GM19351 (cell line): Measurements from ENCODE around the gene SPOCK1.
A peak's percentile ranks its signal among the peaks of the same experiment; 100 is the strongest.
"Not testable (repeated sequence)": the region's sequence is repeated elsewhere in the genome, so short reads cannot be mapped to it uniquely, and the experiment has no call there.

Experiments
- ATAC-seq: cut with Tn5 transposase; IDR thresholded peaks from one replicate; pipeline ENCODE4 v1.9.1; 2021; ENCODE audit warnings: mild to moderate bottlenecking, moderate library complexity; ENCODE audit not compliant: unreplicated experiment

SPOCK1 gene

GRCh38 chr5:137233726-137234125, 265.4 kb downstream of the SPOCK1 start:
- no peak for ATAC-seq

- not testable (repeated sequence) for ATAC-seq
These were observed 265.8 kb downstream of the SPOCK1 start for GRCh38 chr5:137233304-137233703.

DNA sequence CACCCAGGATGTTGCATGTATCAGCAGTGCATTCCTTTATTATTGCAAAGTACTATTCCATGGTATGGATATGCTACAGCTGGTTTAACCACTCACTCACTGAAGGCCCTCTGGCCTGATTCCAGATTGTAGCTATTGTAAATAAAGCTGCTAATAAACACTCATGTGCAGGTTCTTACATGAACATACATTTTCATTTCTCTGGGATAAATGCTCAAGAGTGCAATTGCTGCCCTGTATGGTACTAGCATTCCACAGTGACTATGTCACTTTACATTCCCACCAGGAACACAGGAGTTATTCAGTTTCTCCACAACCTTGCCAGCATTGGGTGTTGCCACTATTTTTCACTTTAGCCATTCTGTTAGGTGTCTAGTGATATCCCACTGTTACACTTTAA, 267.6 kb downstream of the SPOCK1 start:
- no peak for ATAC-seq

DNA sequence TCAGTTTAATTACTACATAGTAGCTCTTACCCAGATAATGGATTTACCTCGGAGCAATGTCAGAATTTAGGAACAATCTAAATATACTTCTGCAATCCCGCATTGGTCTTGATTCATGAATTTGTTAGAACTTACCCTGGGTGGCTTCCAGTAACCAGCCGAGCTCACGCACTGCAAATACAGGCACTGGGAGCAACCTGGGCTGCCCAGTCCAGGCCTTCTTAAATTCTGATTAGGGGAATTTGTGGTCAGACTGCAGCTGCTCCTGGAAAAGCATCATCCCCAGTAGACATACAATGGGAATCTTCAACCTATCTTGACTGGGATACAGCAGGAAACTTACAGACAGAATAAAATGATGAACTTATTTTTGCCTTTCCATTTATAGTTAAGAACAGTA, 270.3 kb downstream of the SPOCK1 start:
- no peak for ATAC-seq

- ATAC-seq: no peak
These were observed 273.0 kb downstream of the SPOCK1 start for GRCh38 chr5:137226081-137226480.

- no peak for ATAC-seq
These were observed 275.5 kb downstream of the SPOCK1 start for GRCh38 chr5:137223324-137224295.

DNA sequence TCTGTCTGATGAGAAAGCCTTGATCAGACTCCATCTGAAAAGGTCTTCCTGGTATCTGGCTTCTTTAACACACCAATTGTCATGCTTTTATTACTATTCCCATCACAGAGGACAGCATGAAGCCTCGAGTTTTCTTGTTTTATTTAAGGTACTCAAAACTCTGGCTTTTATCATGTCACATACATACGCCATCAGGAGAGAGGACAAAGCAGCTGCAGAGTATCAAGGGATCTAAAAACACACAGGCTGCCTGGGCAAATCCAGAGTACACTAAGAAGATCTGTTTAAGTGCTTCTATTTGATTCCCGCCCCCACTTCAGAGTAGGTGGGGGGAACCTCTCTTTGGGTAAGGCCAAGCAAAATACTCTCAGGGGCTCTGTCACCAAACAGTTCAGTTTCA, 277.2 kb downstream of the SPOCK1 start:
- ATAC-seq: no peak

- ATAC-seq: peak; percentile 94
These were observed 278.6 kb downstream of the SPOCK1 start for GRCh38 chr5:137220523-137220927.

DNA sequence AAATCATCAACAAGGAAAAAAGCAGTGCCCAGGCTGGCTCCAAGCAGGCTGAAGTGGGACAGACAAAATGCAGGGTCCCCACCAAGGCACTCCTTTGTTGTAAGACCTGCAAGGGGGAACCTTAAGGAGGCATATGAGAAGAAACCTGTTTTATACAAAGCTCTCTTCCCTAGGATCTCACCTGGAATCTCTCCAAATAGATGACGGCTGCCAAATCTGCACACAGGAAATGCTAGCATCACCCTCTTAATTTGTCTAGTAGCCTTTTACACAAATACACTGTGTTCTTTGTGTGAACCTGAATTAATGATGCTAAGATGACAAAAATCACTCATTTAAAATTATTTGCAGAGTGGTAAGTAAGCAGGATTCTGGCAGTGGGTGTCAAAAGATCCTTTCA, 280.2 kb downstream of the SPOCK1 start:
- ATAC-seq: no peak

- ATAC-seq: no peak
These were observed 280.7 kb downstream of the SPOCK1 start for GRCh38 chr5:137218471-137218870.

DNA sequence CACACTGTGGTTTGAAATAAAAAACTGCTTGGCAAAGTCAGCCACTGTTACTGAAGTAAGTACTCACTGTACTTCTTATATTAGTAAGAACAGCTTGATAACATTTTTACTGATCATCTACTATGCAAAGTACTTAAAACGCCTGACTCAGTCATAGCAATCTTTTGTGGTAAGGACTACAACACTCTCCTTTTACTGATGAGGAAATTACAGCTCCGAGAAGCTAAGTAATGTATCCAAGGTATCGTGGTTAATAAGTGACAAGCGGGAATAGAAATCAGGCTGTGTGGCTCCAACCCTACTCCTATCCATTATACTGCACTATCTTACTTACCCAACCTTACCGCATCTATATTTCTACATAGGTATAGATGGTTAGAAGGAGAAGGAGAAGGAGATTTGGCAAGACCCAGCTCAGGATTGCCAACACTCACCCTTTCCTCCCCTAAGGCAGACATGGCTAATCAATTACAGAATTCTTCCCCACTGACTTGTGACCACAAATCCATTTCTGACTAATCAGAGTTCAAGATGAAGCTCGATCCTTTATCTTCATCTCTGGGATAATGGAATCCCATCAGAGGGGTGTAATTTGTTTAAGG, 281.4 kb downstream of the SPOCK1 start:
- ATAC-seq: no peak

DNA sequence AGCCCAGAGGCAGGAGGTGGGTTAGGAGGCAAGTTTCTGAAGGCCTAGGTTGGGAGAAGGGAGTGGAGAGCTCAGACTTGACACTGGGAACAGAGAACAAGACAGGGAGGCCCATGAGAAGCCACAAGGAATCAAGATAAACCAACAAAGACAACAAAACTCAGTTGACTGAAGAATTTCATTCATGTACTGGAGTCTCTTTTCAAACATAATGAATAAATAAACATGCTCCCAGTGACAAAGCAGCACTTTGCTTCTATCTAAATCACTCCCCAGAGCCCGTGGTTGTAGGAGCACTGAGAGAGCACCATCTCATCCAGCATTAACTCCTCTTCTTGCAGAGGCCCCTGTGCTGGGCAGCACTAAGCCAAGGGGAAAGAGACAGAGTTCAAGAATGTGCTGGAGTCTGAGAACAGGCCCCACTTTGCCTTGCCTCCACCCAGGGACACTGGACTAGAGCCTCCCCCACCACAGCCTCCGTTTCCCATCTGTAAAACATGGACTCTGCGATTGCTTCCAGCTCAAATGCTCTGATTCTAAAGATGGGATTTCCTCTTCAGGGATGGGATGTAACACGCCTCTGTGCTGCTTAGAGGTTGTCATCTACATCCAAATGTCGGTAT, 282.0 kb downstream of the SPOCK1 start:
- no peak for ATAC-seq

DNA sequence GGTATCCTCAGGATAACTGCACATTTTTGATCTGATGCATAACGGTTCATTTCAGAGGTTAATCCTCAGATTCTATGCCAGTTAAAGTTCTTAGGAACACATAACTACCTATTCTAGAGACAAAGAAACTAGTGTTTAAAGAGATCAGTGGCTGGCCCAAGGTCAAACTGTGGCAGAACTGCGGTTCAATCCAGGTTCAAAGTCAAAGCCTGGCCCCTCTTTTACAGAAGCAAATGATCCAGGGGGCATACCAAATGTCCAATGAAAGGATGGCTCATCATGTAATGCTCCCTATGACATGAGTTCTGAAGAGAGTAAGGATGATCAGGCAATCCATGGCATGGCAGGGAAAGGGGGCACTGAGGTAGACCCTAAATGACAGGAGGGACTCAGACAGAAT, 283.3 kb downstream of the SPOCK1 start:
- ATAC-seq: no peak

DNA sequence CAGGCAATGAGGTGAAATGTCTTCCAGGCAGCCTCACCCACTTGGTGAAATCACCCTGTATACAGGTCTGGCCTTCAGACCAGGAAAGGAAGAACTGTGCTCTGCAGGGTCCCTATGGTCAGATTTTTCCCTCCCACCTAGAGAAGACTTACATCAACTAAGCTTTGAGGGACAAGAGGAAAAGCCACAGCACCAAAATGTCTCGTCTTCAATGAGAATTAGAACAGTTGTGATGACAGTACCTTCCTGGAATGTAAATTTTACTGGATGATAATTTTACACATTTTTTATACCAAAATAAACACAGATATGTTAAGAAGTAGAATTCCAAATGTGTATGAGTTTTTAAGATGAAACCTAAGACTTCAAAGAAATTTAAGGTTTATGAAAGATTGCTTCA, 283.9 kb downstream of the SPOCK1 start:
- ATAC-seq: no peak

DNA sequence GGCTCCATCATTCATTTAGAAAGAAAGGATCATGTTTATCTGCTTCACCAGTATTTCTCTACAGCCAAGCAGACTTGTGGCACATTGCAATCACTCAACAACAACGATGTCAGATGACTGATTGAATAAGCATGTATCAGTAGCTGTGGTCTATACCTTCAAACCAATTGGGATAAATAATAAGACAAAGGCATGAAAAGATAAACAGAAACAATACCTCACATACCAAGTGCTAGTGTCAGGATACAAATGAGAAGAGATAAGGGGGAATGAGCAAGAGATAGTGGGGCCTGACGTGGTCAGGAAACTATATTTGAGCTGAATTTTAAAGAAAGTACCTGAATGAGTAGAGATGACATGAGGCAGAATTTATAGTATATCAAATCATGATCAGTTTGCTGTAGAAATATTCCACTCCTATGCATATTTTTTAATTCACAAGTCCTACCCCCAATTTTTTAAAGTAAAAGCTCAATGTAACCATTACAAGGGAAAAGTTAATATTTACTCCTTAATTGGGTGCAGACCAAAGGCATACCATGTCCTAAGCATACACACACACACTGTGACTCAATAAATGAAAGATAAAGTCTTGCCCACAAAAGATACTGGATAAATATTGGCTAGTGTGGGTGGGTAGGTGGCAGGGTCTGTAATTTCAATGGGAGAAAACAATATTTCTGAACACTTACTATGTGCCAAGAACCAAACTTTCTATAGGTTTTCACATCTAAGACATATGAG, 284.5 kb downstream of the SPOCK1 start:
- no peak for ATAC-seq

- no peak for ATAC-seq
These were observed 286.7 kb downstream of the SPOCK1 start for GRCh38 chr5:137212471-137212870.

- ATAC-seq: no peak
These were observed 289.8 kb downstream of the SPOCK1 start for GRCh38 chr5:137209232-137209809.

DNA sequence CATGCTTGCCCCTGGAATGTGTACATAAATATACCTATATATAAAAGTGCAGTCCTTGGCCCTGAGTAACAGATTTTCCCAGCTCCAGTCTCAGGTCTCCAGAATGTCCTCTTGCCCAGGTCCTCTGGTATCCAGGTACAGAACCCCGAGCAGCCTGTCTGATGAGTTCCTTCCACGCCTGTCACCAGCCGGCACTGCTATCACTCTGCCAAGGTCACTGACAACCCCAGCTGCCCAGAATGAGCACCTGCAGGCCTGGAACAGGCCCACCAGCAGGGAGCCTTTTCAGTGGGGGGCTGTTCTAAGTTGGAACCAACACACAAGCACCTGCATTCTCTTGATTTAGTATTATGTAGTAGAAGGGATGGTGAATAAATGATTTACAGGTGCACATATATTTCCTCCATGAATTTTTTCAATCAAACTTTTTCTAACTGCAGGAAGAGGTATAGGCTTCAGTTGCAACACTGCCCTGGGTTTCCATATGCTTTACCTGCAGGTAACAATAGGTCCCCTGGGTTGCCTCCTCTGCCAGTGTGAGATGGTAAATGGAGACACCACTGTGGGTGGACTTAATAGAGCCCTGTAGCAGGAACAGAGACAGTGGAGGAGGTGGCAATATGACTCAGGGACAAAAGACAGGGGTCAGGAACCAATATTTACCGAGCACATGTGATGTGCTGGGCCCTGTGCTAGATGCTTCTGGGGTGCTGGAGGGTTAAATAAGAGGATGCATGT, 291.9 kb downstream of the SPOCK1 start:
- no peak for ATAC-seq

- ATAC-seq: no peak
These were observed 293.0 kb downstream of the SPOCK1 start for GRCh38 chr5:137206030-137206715.
